Stimulated activated naive CD4-positive, alpha-beta T cell treated with Interleukin-2 at 50 U/mL for 16 hours (primary cell): ENCODE results near the gene ZNF444.
"Not testable (repeated sequence)": the region's sequence is repeated elsewhere in the genome, so short reads cannot be mapped to it uniquely, and the experiment has no call there.

ENCODE experiments used
- DNase-seq: peaks from one replicate; lab custom pipeline; 2025; lab: John Stamatoyannopoulos, UW

ZNF444 gene

GRCh38 chr19:56140583-56141416 lies at the start of gene ZNF444:
TSS of gene ZNF444 (plus strand) at chr19:56141287. CDS start at chr19:56146912, 5,625 bp downstream.
- DNase-seq: peak; percentile 100

- DNase-seq: peak; percentile 52
These were observed 49.1 kb upstream of the ZNF444 start for GRCh38 chr19:56091751-56092546.

- DNase-seq: no peak
These were observed 48.1 kb upstream of the ZNF444 start for GRCh38 chr19:56092685-56093631.

- DNase-seq: no peak
These were observed 46.6 kb upstream of the ZNF444 start for GRCh38 chr19:56094449-56094848.

- DNase-seq: no peak
These were observed 44.4 kb upstream of the ZNF444 start for GRCh38 chr19:56096665-56097064.

- DNase-seq: no peak
These were observed 43.8 kb upstream of the ZNF444 start for GRCh38 chr19:56097306-56097705.

GRCh38 chr19:56097776-56098175 lies 43.3 kb upstream of the ZNF444 start:
- DNase-seq: no peak

- not testable (repeated sequence) for DNase-seq
These were observed 42.9 kb upstream of the ZNF444 start for GRCh38 chr19:56098237-56098636.

GRCh38 chr19:56098731-56099568 lies 42.1 kb upstream of the ZNF444 start:
- DNase-seq: no peak

GRCh38 chr19:56099638-56100539 lies 41.2 kb upstream of the ZNF444 start:
- no peak for DNase-seq

- no peak for DNase-seq
These were observed 40.0 kb upstream of the ZNF444 start for GRCh38 chr19:56101095-56101494.

- no peak for DNase-seq
These were observed 39.1 kb upstream of the ZNF444 start for GRCh38 chr19:56101746-56102535.

GRCh38 chr19:56103027-56103614 lies 38.0 kb upstream of the ZNF444 start:
- DNase-seq: no peak

GRCh38 chr19:56104423-56104822 lies 36.7 kb upstream of the ZNF444 start:
- no peak for DNase-seq

GRCh38 chr19:56105090-56105701 lies 35.9 kb upstream of the ZNF444 start:
- peak; percentile 20 for DNase-seq

GRCh38 chr19:56105831-56106396 lies 35.2 kb upstream of the ZNF444 start:
- not testable (repeated sequence) for DNase-seq

- no peak for DNase-seq
These were observed 34.7 kb upstream of the ZNF444 start for GRCh38 chr19:56106397-56106849.

GRCh38 chr19:56106993-56107392 lies 34.1 kb upstream of the ZNF444 start:
- DNase-seq: no peak
